KOPT-K1 (cell line): ENCODE data around the gene CARD10.

Experiments used
- H3K27ac ChIP-seq: fragments of 200-600 bp; sonication (generic); 2 replicates; pipeline ENCODE4 v1.5.1; 2016; ENCODE audit warnings: antibody characterized with exemption, mild to moderate bottlenecking, low read depth, low read length; ENCODE audit not compliant: poor library complexity, severe bottlenecking
- H3K36me3 ChIP-seq: fragments of 200-600 bp; sonication (generic); 2 replicates; pipeline ENCODE4 v1.5.1; 2017; ENCODE audit warnings: antibody characterized with exemption, mild to moderate bottlenecking, low read length, moderate library complexity; ENCODE audit not compliant: insufficient read depth
- H3K9me3 ChIP-seq: fragments of 200-600 bp; sonication (generic); 2 replicates; pipeline ENCODE4 v1.5.1; 2017; ENCODE audit warnings: antibody characterized with exemption, low read length, mild to moderate bottlenecking; ENCODE audit not compliant: insufficient read depth, poor library complexity, severe bottlenecking

The CARD10 gene

GRCh38 chr22:37491559-37492427 lies 27.4 kb downstream of the CARD10 start:
- Histone ChIP-seq H3K9me3 (no peaks in the 10 kb centered on the region), H3K27ac (no peak overlapping the region), H3K36me3 (no peaks in the 10 kb centered on the region)

- no peaks in the 10 kb centered on the region for H3K9me3 ChIP-seq
- no peak overlapping the region for H3K27ac ChIP-seq
- no peaks in the 10 kb centered on the region for H3K36me3 ChIP-seq
These were observed 28.1 kb downstream of the CARD10 start for GRCh38 chr22:37491106-37491505.

GRCh38 chr22:37489983-37490382 lies 29.2 kb downstream of the CARD10 start:
- Histone ChIP-seq H3K27ac (no peak overlapping the region), H3K36me3 (no peaks in the 10 kb centered on the region), H3K9me3 (no peaks in the 10 kb centered on the region)

GRCh38 chr22:37488337-37489135 lies 30.7 kb downstream of the CARD10 start:
- H3K27ac ChIP-seq, result no peak overlapping the region

GRCh38 chr22:37487571-37487970 lies 31.6 kb downstream of the CARD10 start:
- no peak overlapping the region for H3K27ac ChIP-seq
- no peaks in the 10 kb centered on the region for H3K36me3 ChIP-seq
- no peaks in the 10 kb centered on the region for H3K9me3 ChIP-seq

More at GRCh38 chr22:37488337-37489135, 30.7 kb downstream of the CARD10 start:
- Histone ChIP-seq H3K36me3 (no peaks in the 10 kb centered on the region), H3K9me3 (no peaks in the 10 kb centered on the region)

- Histone ChIP-seq H3K9me3 (no peaks in the 10 kb centered on the region), H3K27ac (no peak overlapping the region)
These were observed 32.1 kb downstream of the CARD10 start for GRCh38 chr22:37487129-37487528.

GRCh38 chr22:37486224-37486845 lies 32.9 kb downstream of the CARD10 start, which contains the start of gene MFNG:
Gene MFNG (minus strand): TSS chr22:37486384. CDS start chr22:37486177, 207 bp downstream.
- peak within 1 kb of the TSS; percentile 96 for H3K27ac ChIP-seq
- no peaks in the 10 kb centered on the region for H3K9me3 ChIP-seq
- no peaks in the 10 kb centered on the region for H3K36me3 ChIP-seq

More at GRCh38 chr22:37487129-37487528, 32.1 kb downstream of the CARD10 start:
- no peaks in the 10 kb centered on the region for H3K36me3 ChIP-seq

- no peaks in the 10 kb centered on the region for H3K9me3 ChIP-seq
- peak overlapping the region; percentile 96 for H3K27ac ChIP-seq
- H3K36me3 ChIP-seq, result no peaks in the 10 kb centered on the region; the same call in 1 of the 2 replicates
These were observed 33.6 kb downstream of the CARD10 start for GRCh38 chr22:37485395-37486223.

GRCh38 chr22:37484480-37485394 lies 34.5 kb downstream of the CARD10 start:
- peaks cover 6% of the 10 kb centered on the region; the same call in 1 of the 2 replicates for H3K36me3 ChIP-seq
- peak overlapping the region; percentile 96 for H3K27ac ChIP-seq
- no peaks in the 10 kb centered on the region for H3K9me3 ChIP-seq

GRCh38 chr22:37483050-37483449 lies 36.2 kb downstream of the CARD10 start:
- peaks cover 20% of the 10 kb centered on the region for H3K36me3 ChIP-seq
- H3K27ac ChIP-seq, result peak overlapping the region; percentile 96
- no peaks in the 10 kb centered on the region for H3K9me3 ChIP-seq

GRCh38 chr22:37482244-37482643 lies 37.0 kb downstream of the CARD10 start:
- H3K9me3 ChIP-seq, result no peaks in the 10 kb centered on the region
- no peak overlapping the region for H3K27ac ChIP-seq
- peaks cover 28% of the 10 kb centered on the region for H3K36me3 ChIP-seq

- H3K9me3 ChIP-seq, result no peaks in the 10 kb centered on the region
- peak overlapping the region; percentile 13 for H3K27ac ChIP-seq
- peaks cover 32% of the 10 kb centered on the region for H3K36me3 ChIP-seq
These were observed 37.8 kb downstream of the CARD10 start for GRCh38 chr22:37481347-37481907.
